GM23338 (cell line): Measurements from ENCODE around the gene FOXN4. TPM values are rescaled to one million over a fixed set of nuclear protein-coding genes. Genes with fewer than 3 reads are reported as not detected.

Source experiments
- ATAC-seq: fragments of 200-7000 bp; cut with Tn5 transposase; 3 replicates; pipeline ENCODE4 v1.9.1; 2020
- DNase-seq: peaks from one replicate; pipeline ENCODE4 v3.0.0-alpha.2; 2015; ENCODE audit warnings: low spot score
- H2AFZ ChIP-seq: fragments of 200-600 bp; sonication (generic); 2 replicates; pipeline ENCODE4 v1.8.0; 2016; ENCODE audit warnings: antibody characterized with exemption, mild to moderate bottlenecking, moderate library complexity
- H3F3A ChIP-seq: fragments of 200-600 bp; sonication (generic); replicated peaks from 2 replicates; pipeline ENCODE4 v1.8.0; 2017; ENCODE audit warnings: antibody characterized with exemption, mixed run types, low read depth
- H3K27ac ChIP-seq: fragments of 200-600 bp; sonication (generic); 2 replicates; pipeline ENCODE4 v1.6.1; 2016; ENCODE audit warnings: low read depth
- H3K27me3 ChIP-seq: fragments of 200-600 bp; sonication (generic); 2 replicates; pipeline ENCODE4 v1.8.0; 2016; ENCODE audit warnings: mild to moderate bottlenecking, mixed run types, moderate library complexity; ENCODE audit not compliant: insufficient read depth
- H3K36me3 ChIP-seq: fragments of 200-600 bp; sonication (generic); 2 replicates; pipeline ENCODE4 v1.8.0; 2016; ENCODE audit warnings: mild to moderate bottlenecking; ENCODE audit not compliant: insufficient read depth
- H3K4me1 ChIP-seq: fragments of 200-600 bp; sonication (generic); 2 replicates; pipeline ENCODE4 v1.8.0; 2016; ENCODE audit warnings: mild to moderate bottlenecking, moderate library complexity; ENCODE audit not compliant: insufficient read depth
- H3K4me2 ChIP-seq: fragments of 200-600 bp; sonication (generic); 2 replicates; pipeline ENCODE4 v1.7.1; 2017; ENCODE audit warnings: mixed run types
- H3K4me3 ChIP-seq: fragments of 200-600 bp; sonication (generic); 2 replicates; pipeline ENCODE4 v1.6.1; 2016; ENCODE audit warnings: mixed run types
- H3K79me2 ChIP-seq: fragments of 200-600 bp; sonication (generic); replicated peaks from 2 replicates; pipeline ENCODE4 v1.8.0; 2017; ENCODE audit warnings: mild to moderate bottlenecking; ENCODE audit not compliant: insufficient read depth
- H3K9me2 ChIP-seq: fragments of 200-600 bp; sonication (generic); 2 replicates; pipeline ENCODE4 v1.8.0; 2017; ENCODE audit not compliant: insufficient read depth
- H4K20me1 ChIP-seq: fragments of 200-600 bp; sonication (generic); replicated peaks from 2 replicates; pipeline ENCODE4 v1.8.0; 2017; ENCODE audit warnings: mild to moderate bottlenecking; ENCODE audit not compliant: insufficient read depth
- H3K27ac Mint-ChIP-seq: 2 replicates; pipeline ENCODE4 v1.8.0; 2020; ENCODE audit warnings: inconsistent platforms, mild to moderate bottlenecking, moderate library complexity, mixed read lengths
- H3K27me3 Mint-ChIP-seq: 3 replicates; pipeline ENCODE4 v1.8.0; 2022; ENCODE audit warnings: low read depth, mild to moderate bottlenecking, moderate library complexity, mixed read lengths, inconsistent platforms; ENCODE audit not compliant: insufficient read depth, poor library complexity
- H3K36me3 Mint-ChIP-seq: 3 replicates; pipeline ENCODE4 v1.8.0; 2021; ENCODE audit warnings: low read depth, mild to moderate bottlenecking, inconsistent platforms, moderate library complexity, mixed read lengths
- H3K4me1 Mint-ChIP-seq: 3 replicates; pipeline ENCODE4 v1.8.0; 2020; ENCODE audit warnings: mild to moderate bottlenecking, inconsistent platforms, mixed read lengths
- H3K4me3 Mint-ChIP-seq: 3 replicates; pipeline ENCODE4 v1.8.0; 2021; ENCODE audit warnings: moderate library complexity, mild to moderate bottlenecking, inconsistent platforms, mixed read lengths
- H3K9me3 Mint-ChIP-seq: 3 replicates; pipeline ENCODE4 v1.8.0; 2020; ENCODE audit warnings: moderate library complexity, mild to moderate bottlenecking, inconsistent platforms, mixed read lengths
- CREB1 ChIP-seq: fragments of 250-450 bp; sonication (Bioruptor Pico); IDR thresholded peaks from 2 replicates; pipeline ENCODE4 v1.5.0; 2020; ENCODE audit warnings: low read depth, mild to moderate bottlenecking, moderate library complexity
- EZH2 ChIP-seq: fragments of 200-600 bp; sonication (generic); IDR thresholded peaks from one replicate; pipeline ENCODE4 v1.8.0; 2017; ENCODE audit warnings: antibody characterized with exemption, mild to moderate bottlenecking, low read depth; ENCODE audit not compliant: unreplicated experiment
- POLR2AphosphoS5 ChIP-seq: IDR thresholded peaks from 2 replicates; pipeline ENCODE4 v1.6.1; 2016; ENCODE audit warnings: antibody characterized with exemption, low read depth
- ZNF114 ChIP-seq: fragments of 250-450 bp; sonication (Bioruptor Pico); IDR thresholded peaks from 2 replicates; pipeline ENCODE4 v1.5.0; 2020; ENCODE audit warnings: mild to moderate bottlenecking, moderate library complexity
- polyA plus RNA-seq: library from polyadenylated mRNA; unstranded; fragments of >200 nt; fragmentation: Nextera tagmentation; extraction: Ambion mirVana; gene quantifications from 2 replicates; pipeline ENCODE4 v1.2.1, GENCODE V29; 2016
- total RNA-seq: library from RNA; depleted of rRNA; stranded (reverse); fragments of >200 nt; shearing (Covaris generic); gene quantifications from 2 replicates; pipeline ENCODE4 v1.2.3, GENCODE V29; 2014
- TF ChIP-seq, protein P1 (sequence below): fragments of 250-450 bp; sonication (Bioruptor Pico); IDR thresholded peaks from 2 replicates; pipeline ENCODE4 v1.5.0; 2020; ENCODE audit warnings: mild to moderate bottlenecking, moderate library complexity
- TF ChIP-seq, protein P2 (sequence below), 2 experiments: fragments of 200-600 bp in 1 of 2; sonication (generic) in 1 of 2; conservative IDR thresholded peaks; 2 replicates each; pipeline versions ENCODE4 v1.5.1 to v1.6.1; 2016 to 2017; ENCODE audit warnings: antibody characterized with exemption in 2 of 2, low read depth in 2 of 2, mild to moderate bottlenecking in 2 of 2, moderate library complexity in 1 of 2

Gene FOXN4
- total and polyA plus RNA-seq, 2 experiments from 2014 or later, result 0.35 to 0.47 TPM

DNA sequence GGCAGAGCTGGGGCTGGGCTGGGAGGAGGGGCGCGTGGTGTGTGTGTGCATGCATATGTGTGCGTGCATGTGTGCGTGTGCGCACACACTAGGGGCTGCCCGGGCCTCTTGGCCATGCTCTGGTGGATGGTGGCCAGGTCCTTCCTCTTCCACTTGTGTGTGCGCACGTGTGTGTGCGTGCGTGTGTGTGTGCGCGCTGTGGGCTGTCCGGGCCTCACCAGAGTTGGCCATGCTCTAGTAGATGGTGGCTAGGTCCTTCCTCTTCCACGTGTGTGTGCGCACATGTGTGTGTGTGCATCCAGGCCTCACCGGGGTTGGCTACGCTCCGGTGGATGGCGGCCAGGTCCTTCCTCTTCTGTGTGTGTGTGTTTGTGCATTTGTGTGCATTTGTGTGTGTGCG, 24.7 kb downstream of the FOXN4 start (continued):
- TF ChIP-seq, protein P1, sequence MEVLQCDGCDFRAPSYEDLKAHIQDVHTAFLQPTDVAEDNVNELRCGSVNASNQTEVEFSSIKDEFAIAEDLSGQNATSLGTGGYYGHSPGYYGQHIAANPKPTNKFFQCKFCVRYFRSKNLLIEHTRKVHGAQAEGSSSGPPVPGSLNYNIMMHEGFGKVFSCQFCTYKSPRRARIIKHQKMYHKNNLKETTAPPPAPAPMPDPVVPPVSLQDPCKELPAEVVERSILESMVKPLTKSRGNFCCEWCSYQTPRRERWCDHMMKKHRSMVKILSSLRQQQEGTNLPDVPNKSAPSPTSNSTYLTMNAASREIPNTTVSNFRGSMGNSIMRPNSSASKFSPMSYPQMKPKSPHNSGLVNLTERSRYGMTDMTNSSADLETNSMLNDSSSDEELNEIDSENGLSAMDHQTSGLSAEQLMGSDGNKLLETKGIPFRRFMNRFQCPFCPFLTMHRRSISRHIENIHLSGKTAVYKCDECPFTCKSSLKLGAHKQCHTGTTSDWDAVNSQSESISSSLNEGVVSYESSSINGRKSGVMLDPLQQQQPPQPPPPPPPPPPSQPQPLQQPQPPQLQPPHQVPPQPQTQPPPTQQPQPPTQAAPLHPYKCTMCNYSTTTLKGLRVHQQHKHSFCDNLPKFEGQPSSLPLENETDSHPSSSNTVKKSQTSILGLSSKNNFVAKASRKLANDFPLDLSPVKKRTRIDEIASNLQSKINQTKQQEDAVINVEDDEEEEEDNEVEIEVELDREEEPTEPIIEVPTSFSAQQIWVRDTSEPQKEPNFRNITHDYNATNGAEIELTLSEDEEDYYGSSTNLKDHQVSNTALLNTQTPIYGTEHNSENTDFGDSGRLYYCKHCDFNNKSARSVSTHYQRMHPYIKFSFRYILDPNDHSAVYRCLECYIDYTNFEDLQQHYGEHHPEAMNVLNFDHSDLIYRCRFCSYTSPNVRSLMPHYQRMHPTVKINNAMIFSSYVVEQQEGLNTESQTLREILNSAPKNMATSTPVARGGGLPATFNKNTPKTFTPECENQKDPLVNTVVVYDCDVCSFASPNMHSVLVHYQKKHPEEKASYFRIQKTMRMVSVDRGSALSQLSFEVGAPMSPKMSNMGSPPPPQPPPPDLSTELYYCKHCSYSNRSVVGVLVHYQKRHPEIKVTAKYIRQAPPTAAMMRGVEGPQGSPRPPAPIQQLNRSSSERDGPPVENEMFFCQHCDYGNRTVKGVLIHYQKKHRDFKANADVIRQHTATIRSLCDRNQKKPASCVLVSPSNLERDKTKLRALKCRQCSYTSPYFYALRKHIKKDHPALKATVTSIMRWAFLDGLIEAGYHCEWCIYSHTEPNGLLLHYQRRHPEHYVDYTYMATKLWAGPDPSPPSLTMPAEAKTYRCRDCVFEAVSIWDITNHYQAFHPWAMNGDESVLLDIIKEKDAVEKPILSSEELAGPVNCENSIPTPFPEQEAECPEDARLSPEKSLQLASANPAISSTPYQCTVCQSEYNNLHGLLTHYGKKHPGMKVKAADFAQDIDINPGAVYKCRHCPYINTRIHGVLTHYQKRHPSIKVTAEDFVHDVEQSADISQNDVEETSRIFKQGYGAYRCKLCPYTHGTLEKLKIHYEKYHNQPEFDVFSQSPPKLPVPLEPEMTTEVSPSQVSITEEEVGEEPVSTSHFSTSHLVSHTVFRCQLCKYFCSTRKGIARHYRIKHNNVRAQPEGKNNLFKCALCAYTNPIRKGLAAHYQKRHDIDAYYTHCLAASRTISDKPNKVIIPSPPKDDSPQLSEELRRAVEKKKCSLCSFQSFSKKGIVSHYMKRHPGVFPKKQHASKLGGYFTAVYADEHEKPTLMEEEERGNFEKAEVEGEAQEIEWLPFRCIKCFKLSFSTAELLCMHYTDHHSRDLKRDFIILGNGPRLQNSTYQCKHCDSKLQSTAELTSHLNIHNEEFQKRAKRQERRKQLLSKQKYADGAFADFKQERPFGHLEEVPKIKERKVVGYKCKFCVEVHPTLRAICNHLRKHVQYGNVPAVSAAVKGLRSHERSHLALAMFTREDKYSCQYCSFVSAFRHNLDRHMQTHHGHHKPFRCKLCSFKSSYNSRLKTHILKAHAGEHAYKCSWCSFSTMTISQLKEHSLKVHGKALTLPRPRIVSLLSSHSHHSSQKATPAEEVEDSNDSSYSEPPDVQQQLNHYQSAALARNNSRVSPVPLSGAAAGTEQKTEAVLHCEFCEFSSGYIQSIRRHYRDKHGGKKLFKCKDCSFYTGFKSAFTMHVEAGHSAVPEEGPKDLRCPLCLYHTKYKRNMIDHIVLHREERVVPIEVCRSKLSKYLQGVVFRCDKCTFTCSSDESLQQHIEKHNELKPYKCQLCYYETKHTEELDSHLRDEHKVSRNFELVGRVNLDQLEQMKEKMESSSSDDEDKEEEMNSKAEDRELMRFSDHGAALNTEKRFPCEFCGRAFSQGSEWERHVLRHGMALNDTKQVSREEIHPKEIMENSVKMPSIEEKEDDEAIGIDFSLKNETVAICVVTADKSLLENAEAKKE (CRISPR knock-in tag), result no peak
- TF ChIP-seq, protein P2, sequence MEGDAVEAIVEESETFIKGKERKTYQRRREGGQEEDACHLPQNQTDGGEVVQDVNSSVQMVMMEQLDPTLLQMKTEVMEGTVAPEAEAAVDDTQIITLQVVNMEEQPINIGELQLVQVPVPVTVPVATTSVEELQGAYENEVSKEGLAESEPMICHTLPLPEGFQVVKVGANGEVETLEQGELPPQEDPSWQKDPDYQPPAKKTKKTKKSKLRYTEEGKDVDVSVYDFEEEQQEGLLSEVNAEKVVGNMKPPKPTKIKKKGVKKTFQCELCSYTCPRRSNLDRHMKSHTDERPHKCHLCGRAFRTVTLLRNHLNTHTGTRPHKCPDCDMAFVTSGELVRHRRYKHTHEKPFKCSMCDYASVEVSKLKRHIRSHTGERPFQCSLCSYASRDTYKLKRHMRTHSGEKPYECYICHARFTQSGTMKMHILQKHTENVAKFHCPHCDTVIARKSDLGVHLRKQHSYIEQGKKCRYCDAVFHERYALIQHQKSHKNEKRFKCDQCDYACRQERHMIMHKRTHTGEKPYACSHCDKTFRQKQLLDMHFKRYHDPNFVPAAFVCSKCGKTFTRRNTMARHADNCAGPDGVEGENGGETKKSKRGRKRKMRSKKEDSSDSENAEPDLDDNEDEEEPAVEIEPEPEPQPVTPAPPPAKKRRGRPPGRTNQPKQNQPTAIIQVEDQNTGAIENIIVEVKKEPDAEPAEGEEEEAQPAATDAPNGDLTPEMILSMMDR (conservative IDR thresholded peaks at IDR 0.05; ENCODE audit: low read depth in 2 of 2), result no peak
- no peak for TF ChIP-seq EZH2
- no peak for TF ChIP-seq CREB1 (CRISPR knock-in tag)
- TF ChIP-seq ZNF114 (CRISPR knock-in tag), result no peak

DNA sequence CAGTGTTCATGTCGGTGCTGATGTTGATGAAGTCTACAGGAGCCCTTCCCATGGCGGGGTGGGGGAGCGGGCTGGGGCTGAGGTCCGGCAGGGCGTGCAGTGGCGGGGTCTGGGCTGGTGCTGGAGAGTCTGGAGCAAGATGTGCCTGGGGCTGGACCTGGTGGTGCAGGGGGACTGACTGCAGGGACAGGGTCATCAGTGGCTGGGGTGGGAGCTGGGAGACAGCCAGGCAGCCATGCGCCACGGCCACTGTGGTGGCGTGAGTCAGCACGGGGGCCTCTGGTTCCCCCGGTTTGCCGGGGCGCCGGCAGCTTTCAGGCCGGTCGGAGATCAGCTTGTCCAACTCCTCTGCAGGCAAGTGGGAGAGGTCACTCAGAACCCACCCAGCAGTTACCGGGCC, 27.6 kb downstream of the FOXN4 start:
- no peak for DNase-seq
- no peak overlapping the region for H3K4me2 ChIP-seq
- Mint-ChIP-seq H3K36me3 (no peaks in the 10 kb centered on the region; the same call in 2 of the 3 replicates), H3K27me3 (peaks cover 9% of the 10 kb centered on the region), H3K4me1 (peaks cover 11% of the 10 kb centered on the region), H3K4me3 (no peak overlapping the region), H3K27ac (no peak overlapping the region), H3K9me3 (no peaks in the 10 kb centered on the region)
- no peaks in the 10 kb centered on the region for H3K79me2 ChIP-seq
- peaks cover 6% of the 10 kb centered on the region; the same call in 1 of the 2 replicates for H3K4me1 ChIP-seq
- H2AFZ ChIP-seq, result no peak overlapping the region
- H3K9me2 ChIP-seq, result no peaks in the 10 kb centered on the region
- no peak for ATAC-seq
- no peaks in the 10 kb centered on the region for H3K27me3 ChIP-seq
- H4K20me1 ChIP-seq, result no peaks in the 10 kb centered on the region
- H3K4me3 ChIP-seq, result no peak overlapping the region
- TF ChIP-seq ZNF114 (CRISPR knock-in tag), result no peak
- no peak for TF ChIP-seq POLR2AphosphoS5
- TF ChIP-seq, protein P1 (CRISPR knock-in tag), result no peak
- no peak for TF ChIP-seq CREB1 (CRISPR knock-in tag)
- H3K36me3 ChIP-seq, result no peaks in the 10 kb centered on the region
- H3F3A ChIP-seq, result no peaks in the 10 kb centered on the region
- H3K27ac ChIP-seq, result no peak overlapping the region
